T1000 (cell line): ENCODE data around the gene FUT7.
A peak's percentile ranks its signal among the peaks of the same experiment; 100 is the strongest.

Source experiments
- DNase-seq: peaks from one replicate; lab custom pipeline; 2025; ENCODE audit warnings: mixed read lengths; lab: John Stamatoyannopoulos, UW

Gene FUT7

GRCh38 chr9:137049544-137050449 lies 17.9 kb upstream of the FUT7 start:
- DNase-seq, result no peak

- no peak for DNase-seq
Measured at GRCh38 chr9:137048655-137049543, 17.0 kb upstream of the FUT7 start.

GRCh38 chr9:137046088-137046787 lies 14.3 kb upstream of the FUT7 start, which contains the start of gene NPDC1:
NPDC1 (minus strand) TSS chr9:137046177; CDS start chr9:137045989, 188 bp downstream.
- DNase-seq, result no peak

- no peak for DNase-seq
Measured at GRCh38 chr9:137045294-137046087, 13.6 kb upstream of the FUT7 start.

GRCh38 chr9:137044502-137045177 lies 12.8 kb upstream of the FUT7 start:
- no peak for DNase-seq

- DNase-seq, result no peak
Measured at GRCh38 chr9:137044037-137044436, 12.1 kb upstream of the FUT7 start.

GRCh38 chr9:137042751-137043727 lies 11.2 kb upstream of the FUT7 start:
- no peak for DNase-seq

GRCh38 chr9:137041124-137041523 lies 9.2 kb upstream of the FUT7 start:
- DNase-seq, result no peak

GRCh38 chr9:137040568-137040967 lies 8.7 kb upstream of the FUT7 start:
- DNase-seq, result no peak

- DNase-seq, result no peak
Measured at GRCh38 chr9:137039611-137040366, 7.9 kb upstream of the FUT7 start.

- DNase-seq, result no peak
Measured at GRCh38 chr9:137038916-137039315, 7.0 kb upstream of the FUT7 start.

- no peak for DNase-seq
Measured at GRCh38 chr9:137037483-137037882, 5.6 kb upstream of the FUT7 start.

- DNase-seq, result no peak
Measured at GRCh38 chr9:137037035-137037434, 5.1 kb upstream of the FUT7 start.

GRCh38 chr9:137035937-137036336 lies 4.0 kb upstream of the FUT7 start:
- no peak for DNase-seq

GRCh38 chr9:137035507-137035834 lies 3.6 kb upstream of the FUT7 start:
- DNase-seq, result no peak

GRCh38 chr9:137034709-137035506 lies 3.0 kb upstream of the FUT7 start:
- peak; percentile 32 for DNase-seq

- DNase-seq, result no peak
Measured at GRCh38 chr9:137034039-137034708, 2.3 kb upstream of the FUT7 start.
